Measurements from ENCODE around the gene RMND5B. TPM values are rescaled to one million over a fixed set of nuclear protein-coding genes. Genes with fewer than 3 reads are reported as not detected.

Gene RMND5B
- total RNA-seq, 1 experiment from 2014 or later, result 24.1 TPM

- no peak for TF ChIP-seq ZBTB33 (IDR thresholded peaks at IDR 0.05; ENCODE audit: extremely low read depth, insufficient replicate concordance, low read length)
- TF ChIP-seq ZNF274 (IDR thresholded peaks at IDR 0.05; ENCODE audit: low read depth, low read length), result no peak
- TF ChIP-seq JUND (IDR thresholded peaks at IDR 0.05), result no peak
- no peak for TF ChIP-seq ELF1 (IDR thresholded peaks at IDR 0.05; ENCODE audit: borderline replicate concordance, low read depth)
- TF ChIP-seq ATF3 (IDR thresholded peaks at IDR 0.05), result no peak
- no peak for TF ChIP-seq RAD21 (IDR thresholded peaks at IDR 0.05; ENCODE audit: low read depth)
- TF ChIP-seq FOSL1 (IDR thresholded peaks at IDR 0.05; ENCODE audit: low read depth), result no peak
- no peak for TF ChIP-seq EZH2phosphoT487 (IDR thresholded peaks at IDR 0.05; ENCODE audit: borderline replicate concordance)
- TF ChIP-seq MAX (IDR thresholded peaks at IDR 0.05), result no peak
Measured at GRCh38 chr5:178114325-178115135, 16.3 kb upstream of the RMND5B start (continued).

GRCh38 chr5:178115136-178115813, 15.5 kb upstream of the RMND5B start:
- ChIA-PET RAD21 (ENCODE audit: low non-redundant PET in 1 of 2, low total read pairs in 2 of 2, uncharacterized antibody in 2 of 2, unreplicated experiment in 2 of 2) (interaction anchor here in 1 of 2 experiments (0.6 kb wide), 1 partner anchor 40 kb away, joined by 4 read pairs; no protein-coding TSS in a partner anchor), POLR2A (no interaction called here), CTCF (interaction anchor here (0.6 kb wide), 1 partner anchor 43 kb away, joined by 3 read pairs; no protein-coding TSS in a partner anchor)
- TF ChIP-seq EZH2phosphoT487 (IDR thresholded peaks at IDR 0.05; ENCODE audit: borderline replicate concordance) (no peak), TCF7L2 (IDR thresholded peaks at IDR 0.05; ENCODE audit: borderline replicate concordance, extremely low read depth, insufficient read depth, insufficient read length) (no peak), ZBTB33 (IDR thresholded peaks at IDR 0.05; ENCODE audit: extremely low read depth, insufficient replicate concordance, low read length) (no peak), SIN3A (IDR thresholded peaks at IDR 0.05; ENCODE audit: low read depth) (no peak), ZFX (IDR thresholded peaks at IDR 0.05) (no peak), JUND (IDR thresholded peaks at IDR 0.05) (no peak), POLR2A (IDR thresholded peaks at IDR 0.05; ENCODE audit: borderline replicate concordance, extremely low read depth, insufficient read depth, insufficient read length) (no peak), RAD21 (IDR thresholded peaks at IDR 0.05; ENCODE audit: low read depth) (no peak)
- TF ChIP-seq, protein P1, sequence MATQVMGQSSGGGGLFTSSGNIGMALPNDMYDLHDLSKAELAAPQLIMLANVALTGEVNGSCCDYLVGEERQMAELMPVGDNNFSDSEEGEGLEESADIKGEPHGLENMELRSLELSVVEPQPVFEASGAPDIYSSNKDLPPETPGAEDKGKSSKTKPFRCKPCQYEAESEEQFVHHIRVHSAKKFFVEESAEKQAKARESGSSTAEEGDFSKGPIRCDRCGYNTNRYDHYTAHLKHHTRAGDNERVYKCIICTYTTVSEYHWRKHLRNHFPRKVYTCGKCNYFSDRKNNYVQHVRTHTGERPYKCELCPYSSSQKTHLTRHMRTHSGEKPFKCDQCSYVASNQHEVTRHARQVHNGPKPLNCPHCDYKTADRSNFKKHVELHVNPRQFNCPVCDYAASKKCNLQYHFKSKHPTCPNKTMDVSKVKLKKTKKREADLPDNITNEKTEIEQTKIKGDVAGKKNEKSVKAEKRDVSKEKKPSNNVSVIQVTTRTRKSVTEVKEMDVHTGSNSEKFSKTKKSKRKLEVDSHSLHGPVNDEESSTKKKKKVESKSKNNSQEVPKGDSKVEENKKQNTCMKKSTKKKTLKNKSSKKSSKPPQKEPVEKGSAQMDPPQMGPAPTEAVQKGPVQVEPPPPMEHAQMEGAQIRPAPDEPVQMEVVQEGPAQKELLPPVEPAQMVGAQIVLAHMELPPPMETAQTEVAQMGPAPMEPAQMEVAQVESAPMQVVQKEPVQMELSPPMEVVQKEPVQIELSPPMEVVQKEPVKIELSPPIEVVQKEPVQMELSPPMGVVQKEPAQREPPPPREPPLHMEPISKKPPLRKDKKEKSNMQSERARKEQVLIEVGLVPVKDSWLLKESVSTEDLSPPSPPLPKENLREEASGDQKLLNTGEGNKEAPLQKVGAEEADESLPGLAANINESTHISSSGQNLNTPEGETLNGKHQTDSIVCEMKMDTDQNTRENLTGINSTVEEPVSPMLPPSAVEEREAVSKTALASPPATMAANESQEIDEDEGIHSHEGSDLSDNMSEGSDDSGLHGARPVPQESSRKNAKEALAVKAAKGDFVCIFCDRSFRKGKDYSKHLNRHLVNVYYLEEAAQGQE (IDR thresholded peaks at IDR 0.05; ENCODE audit: low read depth), result no peak
- peaks cover 13 to 27% of the 10 kb centered on the region in 2 experiments for H3K4me1 ChIP-seq (ENCODE audit: control insufficient read depth in 1 of 2, insufficient read depth in 2 of 2, low read length in 2 of 2)
- H3K27ac ChIP-seq (ENCODE audit: low read depth, low read length), result no peak overlapping the region
- H3K4me2 ChIP-seq (ENCODE audit: low read length), result peak overlapping the region; percentile 96
- no peak overlapping the region for H2AFZ ChIP-seq (ENCODE audit: low read depth, low read length, poor library complexity, severe bottlenecking)
- DNase-seq (ENCODE audit: low read depth, low spot score), result no peak
- no peaks in the 10 kb centered on the region for H3K36me3 ChIP-seq (ENCODE audit: control insufficient read depth in 1 of 2, insufficient read depth in 2 of 2, low read length in 2 of 2)
- intact Hi-C loops (cut with micrococcal nuclease), result no loop called here
- H3K9me3 ChIP-seq (ENCODE audit: control insufficient read depth in 1 of 2, insufficient read depth in 1 of 2, low read depth in 1 of 2, low read length in 2 of 2), result no peaks in the 10 kb centered on the region
- peak overlapping the region; percentile 63 to 76; a peak in 2 of 4 replicates for H3K4me3 ChIP-seq (replicated peaks in 1 of 2; ENCODE audit: low read depth in 1 of 2, low read length in 2 of 2)
- peaks cover 13% of the 10 kb centered on the region; the same call in 1 of the 2 replicates for H3K79me2 ChIP-seq (ENCODE audit: insufficient read depth, low read length)
- BruUV-seq (replicated peaks), result no TSS peak
- no peaks in the 10 kb centered on the region for H3K9me2 ChIP-seq (ENCODE audit: insufficient read depth)
- H3K9ac ChIP-seq (ENCODE audit: low read length), result no peak overlapping the region
- ATAC-seq, result no peak
- no peaks in the 10 kb centered on the region for H4K20me1 ChIP-seq (ENCODE audit: insufficient read depth)
- no peaks in the 10 kb centered on the region for H3K27me3 ChIP-seq (ENCODE audit: insufficient read depth, low read length)

All from HCT116 (cell line).